Measurements from ENCODE around the gene LNX2.

Gene LNX2

GRCh38 chr13:27620377-27621115 is at the start of gene LNX2:
Gene LNX2 (minus strand): TSS chr13:27620529. CDS start chr13:27581703, 38,826 bp downstream.
- peak; percentile 92 for DNase-seq (ENCODE audit: low read depth in 2 of 2)

GRCh38 chr13:27667946-27668345 is 47.6 kb upstream of the LNX2 start:
- no peak for DNase-seq (ENCODE audit: low read depth in 2 of 2)

- no peak for DNase-seq (ENCODE audit: low read depth in 2 of 2)
These were observed 46.6 kb upstream of the LNX2 start for GRCh38 chr13:27666951-27667350.

- no peak for DNase-seq (ENCODE audit: low read depth in 2 of 2)
These were observed 45.4 kb upstream of the LNX2 start for GRCh38 chr13:27665761-27666160.

- no peak for DNase-seq (ENCODE audit: low read depth in 2 of 2)
These were observed 45.0 kb upstream of the LNX2 start for GRCh38 chr13:27665333-27665732.

GRCh38 chr13:27663947-27664346 is 43.6 kb upstream of the LNX2 start:
- no peak for DNase-seq (ENCODE audit: low read depth in 2 of 2)

GRCh38 chr13:27662738-27663470 is 42.6 kb upstream of the LNX2 start:
- no peak for DNase-seq (ENCODE audit: low read depth in 2 of 2)

GRCh38 chr13:27661017-27661416 is 40.7 kb upstream of the LNX2 start:
- no peak for DNase-seq (ENCODE audit: low read depth in 2 of 2)

- no peak for DNase-seq (ENCODE audit: low read depth in 2 of 2)
These were observed 40.2 kb upstream of the LNX2 start for GRCh38 chr13:27660511-27660910.

GRCh38 chr13:27659145-27659865 is 39.0 kb upstream of the LNX2 start:
- no peak for DNase-seq (ENCODE audit: low read depth in 2 of 2)

GRCh38 chr13:27658546-27658945 is 38.2 kb upstream of the LNX2 start:
- DNase-seq (ENCODE audit: low read depth in 2 of 2): peak; percentile 43 to 54

GRCh38 chr13:27657724-27658123 is 37.4 kb upstream of the LNX2 start:
- DNase-seq (ENCODE audit: low read depth in 2 of 2): no peak

- DNase-seq (ENCODE audit: low read depth in 2 of 2): no peak
These were observed 34.5 kb upstream of the LNX2 start for GRCh38 chr13:27654816-27655215.

- DNase-seq (ENCODE audit: low read depth in 2 of 2): no peak
These were observed 33.7 kb upstream of the LNX2 start for GRCh38 chr13:27654059-27654458.

GRCh38 chr13:27650312-27650711 is 30.0 kb upstream of the LNX2 start:
- DNase-seq (ENCODE audit: low read depth in 2 of 2): no peak

- DNase-seq (ENCODE audit: low read depth in 2 of 2): peak; percentile 82 to 84
These were observed 24.0 kb upstream of the LNX2 start for GRCh38 chr13:27644302-27644701.

- DNase-seq (ENCODE audit: low read depth in 2 of 2): no peak
These were observed 23.2 kb upstream of the LNX2 start for GRCh38 chr13:27643334-27644132.

- no peak for DNase-seq (ENCODE audit: low read depth in 2 of 2)
These were observed 21.6 kb upstream of the LNX2 start for GRCh38 chr13:27641711-27642502.

GRCh38 chr13:27639186-27639585 is 18.9 kb upstream of the LNX2 start:
- no peak for DNase-seq (ENCODE audit: low read depth in 2 of 2)

GRCh38 chr13:27638521-27638920 is 18.2 kb upstream of the LNX2 start:
- DNase-seq (ENCODE audit: low read depth in 2 of 2): no peak

GRCh38 chr13:27638001-27638400 is 17.7 kb upstream of the LNX2 start:
- DNase-seq (ENCODE audit: low read depth in 2 of 2): no peak
